Kidney epithelial cell (primary cell): ENCODE measurements around the gene IFNL2. TPM values are rescaled to one million over a fixed set of nuclear protein-coding genes. Genes with fewer than 3 reads are reported as not detected.
"Not testable (repeated sequence)": the region's sequence is repeated elsewhere in the genome, so short reads cannot be mapped to it uniquely, and the experiment has no call there.

ENCODE experiments used
- DNase-seq: peaks from one replicate; pipeline ENCODE4 v3.0.0-alpha.2; 2010; ENCODE audit warnings: low read depth
- H3K27me3 ChIP-seq: 2 replicates; pipeline ENCODE4 v1.6.0; 2011; ENCODE audit warnings: low read length; ENCODE audit not compliant: control insufficient read depth, insufficient read depth
- H3K36me3 ChIP-seq: 2 replicates; pipeline ENCODE4 v1.5.1; 2011; ENCODE audit warnings: low read length; ENCODE audit not compliant: control insufficient read depth, insufficient read depth
- H3K4me3 ChIP-seq: 2 replicates; pipeline ENCODE4 v1.5.1; 2011; ENCODE audit warnings: low read depth, mild to moderate bottlenecking, control low read depth, low read length
- total RNA-seq: library from RNA; depleted of rRNA; stranded (reverse); fragments of >200 nt; gene quantifications from 2 replicates; pipeline ENCODE4 v1.2.3, GENCODE V29; 2015
- TF ChIP-seq, protein P1 (sequence below): IDR thresholded peaks from 2 replicates; pipeline ENCODE4 v1.5.1; 2011; ENCODE audit warnings: mild to moderate bottlenecking, moderate library complexity, low read length, control low read depth, inconsistent platforms; ENCODE audit not compliant: insufficient read depth, poor library complexity, severe bottlenecking

IFNL2 gene
- total RNA-seq, 1 donor from 2014 or later = not detected

DNA sequence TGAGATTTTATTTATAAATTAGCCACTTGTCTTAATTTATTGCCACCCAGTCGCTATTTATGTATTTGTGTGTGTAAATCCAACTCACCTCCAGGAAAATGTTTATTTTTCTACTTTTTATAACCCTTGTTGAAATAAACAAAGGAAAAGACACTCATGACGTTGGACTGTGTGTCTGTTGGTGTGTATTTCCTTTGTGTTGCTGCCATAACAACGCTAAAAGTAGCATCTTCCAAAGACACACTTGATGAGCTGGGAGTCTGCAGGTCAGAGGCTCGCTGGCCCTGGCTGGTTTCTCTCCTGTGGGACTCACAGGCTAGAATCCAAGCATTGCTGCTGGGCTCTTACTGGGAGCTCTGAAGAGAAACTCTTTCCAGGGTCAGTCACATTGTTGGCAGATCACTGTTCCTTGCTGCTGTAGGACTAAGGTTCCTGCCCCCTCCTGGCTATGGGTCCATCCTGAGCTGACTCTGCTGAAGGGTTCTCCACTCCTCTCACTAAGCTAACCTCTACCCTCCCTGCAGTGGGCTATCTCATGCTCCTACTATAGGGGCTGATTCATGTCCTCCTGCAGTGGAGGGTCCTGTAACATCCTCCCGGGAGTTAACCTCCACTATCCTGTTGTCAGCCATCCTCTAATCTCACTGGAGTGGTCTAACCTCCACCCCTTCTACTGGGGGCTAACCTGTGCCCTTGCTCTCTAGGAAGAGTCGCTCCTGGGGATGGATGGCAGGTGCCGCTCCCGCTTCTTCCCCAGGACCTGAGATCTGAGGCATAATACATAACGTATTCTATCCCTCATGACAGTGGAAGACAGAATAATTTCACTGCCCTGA lies 2.1 kb downstream of the IFNL2 start:
- H3K4me3 ChIP-seq = no peak overlapping the region
- DNase-seq = no peak
- TF ChIP-seq, protein P1, sequence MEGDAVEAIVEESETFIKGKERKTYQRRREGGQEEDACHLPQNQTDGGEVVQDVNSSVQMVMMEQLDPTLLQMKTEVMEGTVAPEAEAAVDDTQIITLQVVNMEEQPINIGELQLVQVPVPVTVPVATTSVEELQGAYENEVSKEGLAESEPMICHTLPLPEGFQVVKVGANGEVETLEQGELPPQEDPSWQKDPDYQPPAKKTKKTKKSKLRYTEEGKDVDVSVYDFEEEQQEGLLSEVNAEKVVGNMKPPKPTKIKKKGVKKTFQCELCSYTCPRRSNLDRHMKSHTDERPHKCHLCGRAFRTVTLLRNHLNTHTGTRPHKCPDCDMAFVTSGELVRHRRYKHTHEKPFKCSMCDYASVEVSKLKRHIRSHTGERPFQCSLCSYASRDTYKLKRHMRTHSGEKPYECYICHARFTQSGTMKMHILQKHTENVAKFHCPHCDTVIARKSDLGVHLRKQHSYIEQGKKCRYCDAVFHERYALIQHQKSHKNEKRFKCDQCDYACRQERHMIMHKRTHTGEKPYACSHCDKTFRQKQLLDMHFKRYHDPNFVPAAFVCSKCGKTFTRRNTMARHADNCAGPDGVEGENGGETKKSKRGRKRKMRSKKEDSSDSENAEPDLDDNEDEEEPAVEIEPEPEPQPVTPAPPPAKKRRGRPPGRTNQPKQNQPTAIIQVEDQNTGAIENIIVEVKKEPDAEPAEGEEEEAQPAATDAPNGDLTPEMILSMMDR = no peak
- no peaks in the 10 kb centered on the region for H3K36me3 ChIP-seq
- H3K27me3 ChIP-seq = peaks cover 15% of the 10 kb centered on the region

DNA sequence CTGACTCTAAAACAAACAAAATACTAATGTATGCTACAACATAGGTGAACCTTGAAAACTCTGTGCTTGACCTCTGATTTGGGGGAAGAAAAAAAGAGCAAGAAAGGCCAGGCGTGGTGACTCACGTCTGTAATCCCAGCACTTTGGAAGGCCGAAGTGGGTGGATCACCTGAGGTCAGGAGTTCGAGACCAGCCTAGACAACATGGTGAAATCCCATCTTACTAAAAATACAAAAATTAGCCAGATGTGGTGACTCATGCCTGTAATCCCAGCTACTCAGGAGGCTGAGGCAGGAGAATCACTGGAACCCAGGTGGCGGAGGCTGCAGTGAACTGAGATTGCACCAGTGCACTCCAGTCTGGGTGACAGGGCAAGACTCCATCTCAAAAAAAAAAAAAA lies 5.7 kb downstream of the IFNL2 start:
- DNase-seq, H3K27me3 ChIP-seq, H3K4me3 ChIP-seq, H3K36me3 ChIP-seq: not testable (repeated sequence)

DNA sequence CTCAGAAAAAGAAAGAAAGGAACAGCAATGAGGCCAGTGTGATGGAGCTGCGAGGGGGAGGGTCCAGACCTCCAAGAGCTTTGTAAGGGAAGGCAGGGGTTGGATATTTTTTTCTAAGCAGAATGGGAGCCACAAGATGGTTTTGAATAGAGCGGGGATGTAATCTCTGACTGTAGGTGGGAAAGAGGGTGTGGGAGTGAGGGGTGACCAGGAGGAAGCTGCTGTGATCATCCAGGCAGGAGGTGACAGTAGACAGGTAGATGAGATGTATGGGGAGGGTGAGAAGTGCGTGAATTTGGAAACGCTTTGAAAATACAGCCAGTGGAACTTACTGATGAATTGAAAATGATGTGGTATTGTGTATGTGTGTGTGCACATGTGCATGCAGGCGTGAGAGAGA lies 7.4 kb downstream of the IFNL2 start:
- no peak for DNase-seq
- Histone ChIP-seq H3K4me3 (no peak overlapping the region), H3K36me3 (no peaks in the 10 kb centered on the region), H3K27me3 (peaks cover 3% of the 10 kb centered on the region)
- TF ChIP-seq, protein P1 = no peak

DNA sequence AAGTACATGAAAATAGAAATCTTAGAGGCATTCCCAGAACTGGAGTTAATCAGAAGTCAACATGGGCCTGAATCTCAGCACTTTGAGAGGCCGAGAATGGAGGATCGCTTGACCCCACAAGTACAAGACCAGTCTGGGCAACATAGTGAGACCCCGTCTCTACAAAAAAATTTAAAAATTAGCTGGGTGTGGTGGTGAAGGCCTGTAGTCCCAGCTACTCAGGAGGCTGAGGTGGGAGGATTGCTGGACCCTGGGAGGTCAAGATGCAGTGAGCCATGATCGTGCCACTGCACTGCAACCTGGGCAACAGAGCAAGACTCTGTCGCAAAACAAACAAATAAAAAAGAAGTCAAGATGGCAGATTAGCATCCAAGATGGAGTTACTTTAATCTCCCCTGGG lies 8.5 kb downstream of the IFNL2 start:
- no peak overlapping the region for H3K4me3 ChIP-seq
- H3K27me3 ChIP-seq = peaks cover 3% of the 10 kb centered on the region
- no peak for DNase-seq
- TF ChIP-seq, protein P1 = no peak
- no peaks in the 10 kb centered on the region for H3K36me3 ChIP-seq

DNA sequence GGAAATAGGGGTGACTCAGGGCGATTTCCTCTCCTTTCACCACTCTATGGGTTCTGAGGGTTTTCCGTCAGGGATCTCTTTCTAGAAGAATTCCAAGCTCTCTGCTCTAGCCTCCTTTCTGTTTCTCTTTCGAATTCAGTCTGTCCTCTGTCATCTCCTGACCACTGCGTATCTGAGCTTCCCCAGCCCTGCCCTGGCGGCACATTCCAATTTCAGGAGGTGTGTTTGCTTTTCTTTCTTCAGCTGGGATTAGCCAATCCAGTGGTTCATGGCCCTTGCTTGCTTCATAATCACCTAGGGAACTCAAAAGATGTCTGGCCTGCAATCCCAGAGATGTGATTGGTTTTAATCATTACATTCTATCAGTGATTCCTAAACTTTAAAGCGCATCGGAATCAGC lies 9.4 kb downstream of the IFNL2 start:
- no peaks in the 10 kb centered on the region for H3K36me3 ChIP-seq
- TF ChIP-seq, protein P1 = no peak
- no peak overlapping the region for H3K4me3 ChIP-seq
- peaks cover 3% of the 10 kb centered on the region for H3K27me3 ChIP-seq
- no peak for DNase-seq

DNA sequence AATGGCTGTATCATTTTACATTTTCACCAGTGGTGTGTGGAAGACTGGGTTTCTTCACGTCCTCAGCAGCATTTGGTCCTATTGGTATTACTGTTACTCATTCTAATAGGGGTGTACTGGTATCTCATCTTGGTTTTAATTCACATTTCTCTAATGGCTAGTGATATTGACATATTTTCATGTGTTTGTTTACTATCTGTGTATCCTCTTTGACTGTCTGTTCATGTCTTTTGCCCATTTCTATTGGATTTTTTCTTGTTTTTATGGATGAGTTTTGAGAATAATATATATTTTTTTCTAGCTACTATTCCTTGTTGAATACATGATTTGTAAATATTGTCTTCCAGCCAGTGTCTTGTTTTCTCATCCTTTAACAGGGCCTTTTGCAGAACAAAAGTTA lies 13.8 kb downstream of the IFNL2 start:
- H3K27me3 ChIP-seq = no peaks in the 10 kb centered on the region
- TF ChIP-seq, protein P1 = no peak
- no peak overlapping the region for H3K4me3 ChIP-seq
- no peaks in the 10 kb centered on the region for H3K36me3 ChIP-seq
- no peak for DNase-seq
